ENCODE data around the gene NSD2. TPM values are rescaled to one million over a fixed set of nuclear protein-coding genes. Genes with fewer than 3 reads are reported as not detected.

The NSD2 gene
- total and polyA plus RNA-seq, 2 experiments from 2014 or later = 25.7 to 30.8 TPM

DNA sequence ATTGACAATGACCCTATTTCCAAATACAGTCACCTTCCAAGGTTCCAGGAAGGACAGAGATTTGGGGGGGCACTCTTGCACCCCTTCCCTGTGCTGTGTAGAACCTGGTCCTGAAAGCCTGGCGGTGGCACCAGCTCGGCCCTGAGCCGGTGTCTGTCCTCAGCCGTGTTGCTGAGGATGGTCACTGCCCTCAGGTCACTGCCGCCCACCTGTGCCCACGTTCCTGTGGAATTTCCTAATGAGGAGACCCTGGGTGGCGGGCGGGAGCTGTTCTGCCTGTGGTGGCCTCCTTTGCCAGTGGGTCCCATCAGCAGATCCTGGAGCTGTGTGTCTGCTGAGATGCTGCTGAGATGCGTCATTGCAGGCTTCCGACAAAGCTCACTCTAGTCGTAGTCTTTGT, 104.7 kb downstream of the NSD2 start:
- Histone ChIP-seq H3K79me2 (no peaks in the 10 kb centered on the region), H4K20me1 (ENCODE audit: insufficient read depth, poor library complexity, severe bottlenecking) (no peaks in the 10 kb centered on the region), H3K27me3 (no peaks in the 10 kb centered on the region), H3K9me2 (replicated peaks; ENCODE audit: insufficient read depth) (no peaks in the 10 kb centered on the region), H3K4me3 (no peak overlapping the region), H3K4me1 (ENCODE audit: insufficient read depth) (peaks cover 5% of the 10 kb centered on the region), H3K4me2 (no peak overlapping the region), H3K36me3 (replicated peaks; ENCODE audit: insufficient read depth, low read depth) (no peaks in the 10 kb centered on the region), H3K27ac (no peak overlapping the region), H3K9me3 (ENCODE audit: low read depth) (no peaks in the 10 kb centered on the region), H2AFZ (no peak overlapping the region)
- TF ChIP-seq EZH2 (IDR thresholded peaks at IDR 0.05; ENCODE audit: borderline replicate concordance) (no peak), EZH2phosphoT487 (IDR thresholded peaks at IDR 0.05; ENCODE audit: low read depth, severe bottlenecking, unreplicated experiment) (no peak)
- TF ChIP-seq, protein P1, sequence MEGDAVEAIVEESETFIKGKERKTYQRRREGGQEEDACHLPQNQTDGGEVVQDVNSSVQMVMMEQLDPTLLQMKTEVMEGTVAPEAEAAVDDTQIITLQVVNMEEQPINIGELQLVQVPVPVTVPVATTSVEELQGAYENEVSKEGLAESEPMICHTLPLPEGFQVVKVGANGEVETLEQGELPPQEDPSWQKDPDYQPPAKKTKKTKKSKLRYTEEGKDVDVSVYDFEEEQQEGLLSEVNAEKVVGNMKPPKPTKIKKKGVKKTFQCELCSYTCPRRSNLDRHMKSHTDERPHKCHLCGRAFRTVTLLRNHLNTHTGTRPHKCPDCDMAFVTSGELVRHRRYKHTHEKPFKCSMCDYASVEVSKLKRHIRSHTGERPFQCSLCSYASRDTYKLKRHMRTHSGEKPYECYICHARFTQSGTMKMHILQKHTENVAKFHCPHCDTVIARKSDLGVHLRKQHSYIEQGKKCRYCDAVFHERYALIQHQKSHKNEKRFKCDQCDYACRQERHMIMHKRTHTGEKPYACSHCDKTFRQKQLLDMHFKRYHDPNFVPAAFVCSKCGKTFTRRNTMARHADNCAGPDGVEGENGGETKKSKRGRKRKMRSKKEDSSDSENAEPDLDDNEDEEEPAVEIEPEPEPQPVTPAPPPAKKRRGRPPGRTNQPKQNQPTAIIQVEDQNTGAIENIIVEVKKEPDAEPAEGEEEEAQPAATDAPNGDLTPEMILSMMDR (IDR thresholded peaks at IDR 0.05; ENCODE audit: poor library complexity) = no peak
- WGBS (ENCODE audit: low lambda C conversion rate, missing lambda C conversion rate) = 96% methylated on average over 11 of the region's 11 CpGs
- DNase-seq (ENCODE audit: low spot score) = no peak

DNA sequence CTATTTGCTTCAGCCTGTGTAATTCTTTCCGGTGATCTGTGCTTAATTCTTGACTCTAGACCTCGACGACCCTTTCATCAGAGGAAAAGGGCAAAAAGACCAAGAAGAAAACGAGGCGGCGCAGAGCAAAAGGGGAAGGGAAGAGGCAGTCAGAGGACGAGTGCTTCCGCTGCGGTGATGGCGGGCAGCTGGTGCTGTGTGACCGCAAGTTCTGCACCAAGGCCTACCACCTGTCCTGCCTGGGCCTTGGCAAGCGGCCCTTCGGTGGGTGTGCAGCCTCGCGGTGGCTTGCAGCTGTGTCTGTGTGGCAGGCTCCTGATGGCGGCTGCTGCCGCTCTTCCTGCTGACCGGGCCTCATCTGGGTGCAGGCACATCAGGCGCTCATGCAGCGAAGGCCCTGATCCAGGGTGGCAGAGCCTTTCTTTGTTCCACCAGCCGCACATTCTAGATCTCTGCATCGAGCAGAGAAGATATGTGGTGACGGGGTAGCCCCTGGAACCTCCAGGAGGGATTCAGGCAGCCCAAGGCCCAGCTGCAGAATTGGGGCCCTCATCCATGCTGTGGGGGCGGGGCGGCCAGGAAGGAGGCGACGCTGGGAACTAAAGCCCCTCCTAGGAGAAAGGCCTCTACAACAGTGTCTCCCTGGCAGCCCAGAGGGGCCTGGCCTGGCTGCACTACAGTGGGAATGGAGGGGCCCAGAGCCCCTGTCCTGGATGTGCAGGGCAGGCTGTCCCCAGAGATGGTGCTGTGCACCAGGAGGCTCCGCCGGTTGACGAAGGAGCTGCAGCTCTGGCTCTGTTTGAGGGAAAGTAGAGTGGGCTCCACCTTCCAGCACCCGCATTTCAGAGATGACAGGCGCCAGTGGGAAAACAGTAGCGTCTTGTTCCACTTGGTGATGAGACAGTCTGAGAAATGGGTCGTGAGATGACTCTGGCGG, 105.5 kb downstream of the NSD2 start:
- Histone ChIP-seq H3K27ac (no peak overlapping the region), H2AFZ (no peak overlapping the region), H3K36me3 (replicated peaks; ENCODE audit: insufficient read depth, low read depth) (no peaks in the 10 kb centered on the region), H3K27me3 (no peaks in the 10 kb centered on the region), H4K20me1 (ENCODE audit: insufficient read depth, poor library complexity, severe bottlenecking) (no peaks in the 10 kb centered on the region), H3K4me2 (no peak overlapping the region), H3K79me2 (no peaks in the 10 kb centered on the region), H3K4me3 (no peak overlapping the region), H3K9me2 (replicated peaks; ENCODE audit: insufficient read depth) (no peaks in the 10 kb centered on the region), H3K9me3 (ENCODE audit: low read depth) (no peaks in the 10 kb centered on the region), H3K4me1 (ENCODE audit: insufficient read depth) (peaks cover 5% of the 10 kb centered on the region)
- TF ChIP-seq, protein P1 (IDR thresholded peaks at IDR 0.05; ENCODE audit: poor library complexity) = no peak
- TF ChIP-seq EZH2phosphoT487 (IDR thresholded peaks at IDR 0.05; ENCODE audit: low read depth, severe bottlenecking, unreplicated experiment) (no peak), EZH2 (IDR thresholded peaks at IDR 0.05; ENCODE audit: borderline replicate concordance) (no peak)
- DNase-seq (ENCODE audit: low spot score) = no peak
- 98% methylated on average over 35 of the region's 35 CpGs for WGBS (ENCODE audit: low lambda C conversion rate, missing lambda C conversion rate)

DNA sequence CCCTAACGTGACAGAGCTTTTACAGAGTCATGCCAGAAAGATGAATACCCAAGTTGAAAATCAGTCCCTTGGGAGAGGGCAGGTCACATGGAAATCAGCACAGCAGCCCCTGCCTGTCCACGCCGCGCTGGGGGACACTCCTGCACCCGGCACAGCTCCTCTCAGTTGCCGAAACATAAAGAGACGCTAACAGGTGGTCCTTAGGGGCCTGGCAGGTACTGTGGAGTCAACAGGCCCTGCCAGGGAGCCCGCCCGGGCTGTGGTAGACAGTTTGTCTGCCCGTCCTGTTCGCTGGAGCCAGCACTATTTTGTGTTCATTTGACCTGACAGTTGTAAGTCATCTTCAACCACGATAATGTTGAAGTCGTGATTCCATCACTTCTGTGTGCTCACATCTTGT, 107.0 kb downstream of the NSD2 start:
- Histone ChIP-seq H3K27ac (no peak overlapping the region), H4K20me1 (ENCODE audit: insufficient read depth, poor library complexity, severe bottlenecking) (no peaks in the 10 kb centered on the region), H3K36me3 (replicated peaks; ENCODE audit: insufficient read depth, low read depth) (no peaks in the 10 kb centered on the region), H3K9me3 (ENCODE audit: low read depth) (no peaks in the 10 kb centered on the region), H3K27me3 (no peaks in the 10 kb centered on the region), H3K4me3 (no peak overlapping the region), H3K9me2 (replicated peaks; ENCODE audit: insufficient read depth) (no peaks in the 10 kb centered on the region), H2AFZ (no peak overlapping the region), H3K4me2 (no peak overlapping the region), H3K4me1 (ENCODE audit: insufficient read depth) (no peaks in the 10 kb centered on the region), H3K79me2 (no peaks in the 10 kb centered on the region)
- TF ChIP-seq EZH2phosphoT487 (IDR thresholded peaks at IDR 0.05; ENCODE audit: low read depth, severe bottlenecking, unreplicated experiment) = no peak
- no peak for TF ChIP-seq EZH2 (IDR thresholded peaks at IDR 0.05; ENCODE audit: borderline replicate concordance)
- TF ChIP-seq, protein P1 (IDR thresholded peaks at IDR 0.05; ENCODE audit: poor library complexity) = no peak
- no peak for DNase-seq (ENCODE audit: low spot score)
- 97% methylated on average over 13 of the region's 13 CpGs for WGBS (ENCODE audit: low lambda C conversion rate, missing lambda C conversion rate)
